HG03103 (cell line): ENCODE data around the gene RETREG3.
"Not testable (repeated sequence)": the region's sequence is repeated elsewhere in the genome, so short reads cannot be mapped to it uniquely, and the experiment has no call there.

Experiments used
- ATAC-seq: cut with Tn5 transposase; IDR thresholded peaks from one replicate; pipeline ENCODE4 v1.9.1; 2021; ENCODE audit warnings: low read depth; ENCODE audit not compliant: unreplicated experiment

Gene RETREG3

GRCh38 chr17:42574463-42574862, 34.7 kb downstream of the RETREG3 start:
- no peak for ATAC-seq

GRCh38 chr17:42573095-42573494, 36.1 kb downstream of the RETREG3 start:
- ATAC-seq: no peak

DNA sequence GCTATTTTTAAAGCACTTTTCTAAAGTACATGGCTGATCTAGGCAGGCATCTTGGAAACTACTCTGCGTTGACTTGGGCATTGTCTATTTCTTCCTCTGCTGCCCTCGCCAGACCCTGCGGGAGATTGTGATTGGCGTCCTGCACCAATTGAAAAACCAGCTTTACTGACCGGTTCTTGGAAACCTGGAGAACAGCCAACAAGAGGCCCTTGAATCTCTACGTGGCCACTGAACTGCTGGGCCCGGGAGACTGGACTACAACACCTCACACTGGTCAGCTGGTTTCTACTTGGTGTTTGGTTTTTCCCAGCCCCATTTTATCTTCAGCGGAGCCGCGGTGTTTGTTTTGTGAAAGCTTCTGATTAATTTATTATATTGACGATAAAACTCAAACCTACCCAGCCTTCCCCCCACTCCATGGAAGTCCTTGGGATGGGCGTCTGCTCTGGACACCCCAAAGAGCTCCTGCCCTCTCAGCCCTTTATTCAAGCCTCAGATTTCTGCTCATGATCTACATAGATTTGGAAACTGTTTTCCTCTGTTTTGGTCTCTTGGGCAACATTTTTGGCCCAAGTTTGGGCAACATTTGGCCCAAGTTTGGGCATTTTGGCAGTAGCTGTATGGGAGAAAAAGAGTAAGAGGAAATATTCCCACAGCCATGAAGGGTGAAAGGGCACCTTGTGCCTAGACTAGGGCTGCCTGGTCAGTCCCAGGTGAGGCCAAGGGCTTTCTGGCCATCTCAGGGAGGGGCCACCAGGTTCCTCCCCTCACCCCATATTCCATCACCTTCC, 37.5 kb downstream of the RETREG3 start:
- no peak for ATAC-seq

- no peak for ATAC-seq
These were observed 40.6 kb downstream of the RETREG3 start for GRCh38 chr17:42568341-42569111.

GRCh38 chr17:42566883-42567573, 42.1 kb downstream of the RETREG3 start, which contains the start of gene MLX:
TSS of gene MLX (plus strand) at chr17:42567100. CDS start at chr17:42567125, 25 bp downstream.
- no peak for ATAC-seq

DNA sequence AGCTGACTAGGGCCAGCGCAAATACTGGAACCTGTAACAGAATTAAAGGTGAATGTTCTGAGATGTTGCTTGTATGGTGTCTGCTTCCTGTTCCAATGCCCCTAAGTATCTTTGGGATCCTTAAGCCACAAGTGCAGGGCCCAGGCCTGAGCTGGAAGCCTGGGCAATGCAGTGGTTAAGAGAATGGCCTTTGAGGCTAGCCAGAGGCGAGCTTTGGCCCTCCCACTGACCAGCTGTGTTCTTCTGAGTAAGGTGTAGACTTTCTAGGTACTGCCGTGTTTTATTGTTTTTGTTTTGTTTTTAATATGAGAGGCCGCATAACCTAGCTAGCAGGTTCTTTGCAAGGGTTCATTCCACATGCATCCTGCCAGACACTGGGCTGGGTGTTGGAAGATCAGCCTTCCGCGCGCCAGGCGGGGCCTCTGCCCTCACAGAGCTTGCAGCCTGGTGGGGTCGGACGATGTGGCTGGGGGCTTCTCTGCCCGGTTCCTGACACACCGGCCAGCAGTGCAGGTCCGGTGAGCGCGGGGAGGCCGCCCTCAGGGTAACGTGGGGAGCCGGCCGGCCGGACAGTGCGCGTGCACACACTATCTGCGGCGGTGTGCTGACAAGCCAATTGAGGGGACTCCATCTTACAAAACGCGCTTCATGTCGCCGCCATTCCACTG, 42.8 kb downstream of the RETREG3 start:
- ATAC-seq: no peak

DNA sequence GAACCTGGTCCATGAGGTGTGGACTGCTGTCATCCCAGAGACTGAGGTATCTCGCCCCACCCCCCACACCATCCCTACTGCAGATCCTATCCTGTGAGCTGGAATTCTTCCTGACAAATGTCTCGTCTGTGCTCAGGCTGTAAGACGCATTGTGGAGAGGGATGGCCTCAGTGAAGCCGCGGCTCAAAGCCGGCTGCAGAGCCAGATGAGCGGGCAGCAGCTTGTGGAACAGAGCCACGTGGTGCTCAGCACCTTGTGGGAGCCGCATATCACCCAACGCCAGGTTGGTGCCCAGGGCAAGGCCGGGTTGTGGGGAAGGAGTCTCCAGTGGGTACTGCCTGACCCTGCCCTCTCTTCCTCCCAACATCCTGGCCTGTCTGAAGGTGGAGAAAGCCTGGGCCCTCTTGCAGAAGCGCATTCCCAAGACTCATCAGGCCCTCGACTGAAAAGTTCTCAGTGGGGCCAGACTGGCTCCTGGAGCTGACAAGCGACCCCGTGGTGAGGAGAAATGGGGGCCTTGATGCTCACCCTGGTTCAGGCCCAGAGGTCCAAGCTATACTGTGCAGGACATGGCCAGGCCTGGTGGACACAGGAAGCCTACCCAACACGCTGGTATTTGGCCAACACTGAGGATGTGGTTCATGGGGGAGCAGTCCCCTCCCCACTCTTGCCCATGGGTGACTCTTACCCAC, 43.5 kb downstream of the RETREG3 start:
- no peak for ATAC-seq

DNA sequence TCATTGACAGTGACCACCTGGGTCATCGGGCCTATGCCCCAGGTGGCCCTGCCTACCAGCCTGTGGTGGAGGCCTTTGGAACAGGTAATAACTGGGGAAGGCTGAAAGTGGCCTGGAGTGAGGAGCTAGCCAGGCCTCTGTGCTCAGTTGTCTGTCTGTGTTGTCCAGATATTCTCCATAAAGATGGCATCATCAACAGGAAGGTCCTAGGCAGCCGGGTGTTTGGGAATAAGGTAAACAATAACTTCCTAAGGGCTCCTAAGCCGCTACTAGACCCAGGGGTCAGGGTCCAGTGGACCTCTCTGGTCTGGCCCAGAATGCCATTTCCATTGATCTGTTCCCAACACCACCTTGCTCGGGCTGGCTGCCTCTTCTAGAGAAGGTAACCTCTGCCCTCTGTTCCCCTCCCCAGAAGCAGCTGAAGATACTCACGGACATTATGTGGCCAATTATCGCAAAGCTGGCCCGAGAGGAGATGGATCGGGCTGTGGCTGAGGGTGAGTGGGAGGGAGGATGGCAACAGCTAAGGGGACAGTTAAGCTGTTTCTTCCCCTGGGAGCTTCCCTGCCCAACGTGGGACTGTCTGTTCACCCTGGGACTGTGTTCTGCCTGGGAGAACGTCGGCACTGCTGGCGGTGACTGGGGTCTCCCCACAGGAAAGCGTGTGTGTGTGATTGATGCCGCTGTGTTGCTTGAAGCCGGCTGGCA, 44.2 kb downstream of the RETREG3 start:
- no peak for ATAC-seq

GRCh38 chr17:42563950-42564349, 45.2 kb downstream of the RETREG3 start:
- no peak for ATAC-seq

- ATAC-seq: no peak
These were observed 45.6 kb downstream of the RETREG3 start for GRCh38 chr17:42563543-42563942.

DNA sequence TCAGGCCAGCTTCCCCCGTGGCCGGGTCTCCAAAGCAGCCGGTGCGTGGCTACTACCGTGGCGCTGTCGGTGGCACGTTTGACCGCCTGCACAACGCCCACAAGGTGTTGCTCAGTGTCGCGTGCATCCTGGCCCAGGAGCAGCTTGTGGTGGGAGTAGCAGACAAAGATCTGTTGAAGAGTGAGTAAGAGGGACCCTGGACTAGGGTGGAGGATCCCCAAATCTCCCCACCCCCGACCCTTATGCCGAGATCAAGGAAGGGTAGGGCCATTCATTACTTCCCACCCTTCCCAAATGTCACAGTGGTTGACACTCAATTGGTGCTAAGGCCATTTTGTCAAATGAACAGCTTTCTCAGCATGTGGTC, 46.0 kb downstream of the RETREG3 start:
- no peak for ATAC-seq

GRCh38 chr17:42562388-42563142, 46.6 kb downstream of the RETREG3 start:
- no peak for ATAC-seq

DNA sequence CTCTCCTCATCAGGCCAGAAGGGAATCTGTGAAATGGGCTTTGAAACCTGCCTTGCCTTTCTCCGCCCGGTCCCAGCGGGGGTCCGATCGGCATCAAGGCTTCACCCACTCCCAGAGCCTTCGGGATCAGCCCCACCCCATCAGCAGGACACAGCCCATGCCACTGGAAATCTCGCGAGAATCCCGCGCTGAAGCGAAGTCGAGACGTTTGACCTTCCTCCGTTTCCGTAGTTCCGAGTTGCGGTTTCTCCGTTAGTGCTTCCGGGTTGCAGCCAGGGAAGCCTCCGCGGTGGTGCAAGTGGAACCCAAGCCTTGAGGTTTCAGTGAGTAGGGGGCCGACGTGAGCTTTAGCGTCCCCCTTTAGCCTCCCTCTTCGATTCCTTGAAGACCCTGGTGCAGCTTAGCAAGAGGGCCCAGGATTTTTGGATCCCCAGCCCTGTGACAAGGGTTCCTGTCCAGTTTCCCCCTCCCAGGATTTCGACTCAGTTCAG, 47.2 kb downstream of the RETREG3 start, which contains the start of gene COASY:
TSS of gene COASY (plus strand) at position 252 of the 491 bp plus-strand sequence. CDS start 475 bp downstream, outside the sequence.
- ATAC-seq: no peak

GRCh38 chr17:42560246-42560645, 48.9 kb downstream of the RETREG3 start:
- no peak for ATAC-seq

GRCh38 chr17:42559075-42559474, 50.1 kb downstream of the RETREG3 start:
- no peak for ATAC-seq

DNA sequence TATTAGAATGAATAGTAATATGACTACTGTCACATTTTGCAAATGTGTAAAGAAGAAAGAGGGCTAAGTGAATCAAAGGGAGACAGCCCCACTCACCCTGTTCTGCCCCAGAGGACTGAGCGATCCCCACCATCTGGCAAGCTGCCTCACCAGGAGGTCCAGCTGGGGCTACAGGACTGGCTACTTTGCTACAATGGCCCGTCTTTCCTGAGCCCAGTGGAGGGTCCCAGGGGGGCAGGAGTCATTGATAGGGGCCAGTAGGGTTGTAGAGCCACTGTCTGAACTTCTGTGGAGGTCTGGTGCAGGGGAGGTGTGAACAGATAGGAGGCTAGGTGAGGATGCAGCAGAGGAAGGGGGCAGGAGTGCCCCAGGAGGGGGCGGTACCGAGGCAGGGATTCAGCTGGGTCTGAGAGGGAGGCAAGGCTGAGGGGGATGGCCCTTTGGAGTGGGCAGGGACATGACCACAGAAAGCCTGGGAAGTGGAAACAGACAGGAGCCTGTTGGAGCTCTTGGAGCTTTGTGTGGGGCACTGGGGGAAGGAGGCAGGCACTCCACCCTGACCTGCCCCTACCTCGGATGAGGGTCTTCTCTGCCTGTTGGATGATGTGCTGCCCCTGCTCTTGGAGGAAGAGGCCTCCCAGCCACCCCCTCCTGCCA, 53.1 kb downstream of the RETREG3 start:
- ATAC-seq: not testable (repeated sequence)

GRCh38 chr17:42555122-42555622, 54.0 kb downstream of the RETREG3 start:
- ATAC-seq: no peak
